H1 (cell line): ENCODE measurements around the gene CENPP. TPM values are rescaled to one million over a fixed set of nuclear protein-coding genes. Genes with fewer than 3 reads are reported as not detected.

ENCODE experiments used
- CTCF ChIA-PET: fragments of 300-600 bp; sonication (Branson Sonifier 250); formaldehyde crosslinking; loops from one replicate; lab custom pipeline; 2021; ENCODE audit not compliant: partially characterized antibody; lab: Charles Lee
- POLR2A ChIA-PET: fragments of 300-600 bp; sonication (Branson Sonifier 250); formaldehyde crosslinking; loops from one replicate; lab custom pipeline; 2021; ENCODE audit warnings: inconsistent platforms; ENCODE audit not compliant: partially characterized antibody; lab: Charles Lee
- DNase-seq, 2 experiments: peaks; one replicate each; pipeline versions ENCODE4 v3.0.0 to v3.0.0-alpha.2; 2010 to 2022; ENCODE audit warnings: low spot score in 2 of 2, low read depth in 1 of 2, mixed read lengths in 1 of 2
- FAIRE-seq: peaks from 2 replicates; lab custom pipeline; 2011; peaks lifted over from hg19 to GRCh38; lab: Jason Lieb, UNC
- H2AFZ ChIP-seq: 2 replicates; pipeline ENCODE4 v1.8.1; 2012; ENCODE audit warnings: low read length, inconsistent platforms
- H2AK5ac ChIP-seq: 2 replicates; pipeline ENCODE4 v1.6.1; 2013; ENCODE audit warnings: low read depth, low read length
- H2BK120ac ChIP-seq: replicated peaks from 2 replicates; pipeline ENCODE3; 2013; ENCODE audit warnings: low read depth, low read length, inconsistent platforms
- H2BK12ac ChIP-seq: 2 replicates; pipeline ENCODE4 v1.6.1; 2013; ENCODE audit warnings: low read depth, low read length
- H2BK15ac ChIP-seq: 2 replicates; pipeline ENCODE4 v1.6.1; 2013; ENCODE audit warnings: low read length
- H2BK20ac ChIP-seq: 2 replicates; pipeline ENCODE4 v1.6.1; 2013; ENCODE audit warnings: low read length
- H2BK5ac ChIP-seq: 2 replicates; pipeline ENCODE4 v1.6.1; 2013; ENCODE audit warnings: low read depth, low read length
- H3K14ac ChIP-seq: 2 replicates; pipeline ENCODE4 v1.6.1; 2013; ENCODE audit warnings: inconsistent platforms; ENCODE audit not compliant: insufficient read length
- H3K18ac ChIP-seq: 2 replicates; pipeline ENCODE4 v1.6.1; 2013; ENCODE audit warnings: low read length; ENCODE audit errors: extremely low read depth
- H3K23ac ChIP-seq: 2 replicates; pipeline ENCODE4 v1.6.1; 2013; ENCODE audit warnings: inconsistent platforms; ENCODE audit not compliant: insufficient read length
- H3K23me2 ChIP-seq: 2 replicates; pipeline ENCODE4 v1.6.1; 2013; ENCODE audit warnings: low read depth, low read length
- H3K27ac ChIP-seq: 2 replicates; pipeline ENCODE4 v1.6.1; 2011; ENCODE audit warnings: low read depth, low read length, inconsistent platforms
- H3K27me3 ChIP-seq, 4 experiments: replicated peaks in 1 of 4; 1 replicate in 1 of 4; 2 replicates in 3 of 4; pipeline versions ENCODE4 v1.6.1 to v1.8.1; 2011 to 2013; ENCODE audit warnings: low read length in 3 of 4, mild to moderate bottlenecking in 3 of 4, inconsistent platforms in 2 of 4, mixed read lengths in 2 of 4, moderate library complexity in 1 of 4; ENCODE audit not compliant: control insufficient read depth in 3 of 4, insufficient read depth in 3 of 4; ENCODE audit errors: extremely low read depth in 1 of 4
- H3K36me3 ChIP-seq, 4 experiments: 2 replicates each; pipeline versions ENCODE4 v1.6.1 to v1.8.1; 2011 to 2013; ENCODE audit warnings: mild to moderate bottlenecking in 4 of 4, low read length in 3 of 4, moderate library complexity in 2 of 4, control low read depth in 1 of 4, inconsistent platforms in 1 of 4; ENCODE audit not compliant: insufficient read depth in 4 of 4, control insufficient read depth in 2 of 4
- H3K4ac ChIP-seq: replicated peaks from 2 replicates; pipeline ENCODE3; 2013; ENCODE audit warnings: low read length, low read depth, mixed read lengths, inconsistent platforms; ENCODE audit not compliant: insufficient read length
- H3K4me1 ChIP-seq, 4 experiments: replicated peaks in 1 of 4; 1 replicate in 1 of 4; 2 replicates in 3 of 4; pipeline versions ENCODE4 v1.6.1 to v1.8.1; 2011 to 2013; ENCODE audit warnings: low read length in 3 of 4, inconsistent platforms in 2 of 4, mixed read lengths in 1 of 4; ENCODE audit not compliant: insufficient read depth in 4 of 4, control insufficient read depth in 3 of 4
- H3K4me2 ChIP-seq, 2 experiments: 2 replicates each; pipeline versions ENCODE4 v1.6.1 to v1.8.1; 2011 to 2013; ENCODE audit warnings: low read depth in 2 of 2, low read length in 2 of 2, control low read depth in 1 of 2, inconsistent platforms in 1 of 2, mild to moderate bottlenecking in 1 of 2; ENCODE audit not compliant: insufficient read depth in 1 of 2
- H3K4me3 ChIP-seq, 4 experiments: fragments of 200-600, 300-600 bp in 1 of 4; sonication (generic), shearing (Covaris generic), sonication (Bioruptor Twin) in 1 of 4; 2 replicates each; pipeline versions ENCODE4 v1.5.1 to v1.8.1; 2011 to 2016; ENCODE audit warnings: low read length in 4 of 4, low read depth in 3 of 4, control low read depth in 2 of 4, inconsistent platforms in 2 of 4, mild to moderate bottlenecking in 2 of 4, mixed read lengths in 1 of 4, moderate library complexity in 1 of 4; ENCODE audit not compliant: insufficient read depth in 2 of 4; ENCODE audit errors: extremely low read depth in 1 of 4
- H3K56ac ChIP-seq: replicated peaks from 2 replicates; pipeline ENCODE3; 2013; ENCODE audit warnings: low read depth, mild to moderate bottlenecking, mixed read lengths, low read length, inconsistent platforms; ENCODE audit not compliant: insufficient read length
- H3K79me1 ChIP-seq: 2 replicates; pipeline ENCODE4 v1.6.1; 2013; ENCODE audit warnings: low read depth, low read length, control low read depth
- H3K79me2 ChIP-seq, 2 experiments: 2 replicates each; pipeline versions ENCODE4 v1.6.1 to v1.8.1; 2012 to 2013; ENCODE audit warnings: low read length in 2 of 2, mild to moderate bottlenecking in 2 of 2, inconsistent platforms in 1 of 2; ENCODE audit not compliant: insufficient read depth in 2 of 2, control insufficient read depth in 1 of 2
- H3K9ac ChIP-seq, 4 experiments: replicated peaks in 1 of 4; 1 replicate in 1 of 4; 2 replicates in 3 of 4; pipeline versions ENCODE4 v1.6.1 to v1.8.1; 2011 to 2013; ENCODE audit warnings: low read depth in 3 of 4, low read length in 3 of 4, control low read depth in 2 of 4, mild to moderate bottlenecking in 2 of 4, moderate library complexity in 2 of 4, inconsistent platforms in 1 of 4; ENCODE audit errors: extremely low read depth in 1 of 4
- H3K9me3 ChIP-seq, 2 experiments: 2 replicates each; pipeline versions ENCODE4 v1.6.1 to v1.8.1; 2012 to 2013; ENCODE audit warnings: mild to moderate bottlenecking in 2 of 2, moderate library complexity in 2 of 2, control low read depth in 1 of 2, inconsistent platforms in 1 of 2, low read depth in 1 of 2, low read length in 1 of 2, mixed read lengths in 1 of 2; ENCODE audit not compliant: insufficient read depth in 2 of 2
- H4K20me1 ChIP-seq, 2 experiments: replicated peaks in 1 of 2; 2 replicates each; pipeline versions ENCODE3 to v1.8.1; 2011 to 2013; ENCODE audit warnings: inconsistent platforms in 2 of 2, low read length in 2 of 2, mild to moderate bottlenecking in 1 of 2; ENCODE audit not compliant: insufficient read depth in 2 of 2, control insufficient read depth in 1 of 2
- H4K5ac ChIP-seq: 2 replicates; pipeline ENCODE4 v1.6.1; 2013; ENCODE audit warnings: low read length, low read depth, mixed read lengths, inconsistent platforms; ENCODE audit not compliant: insufficient read length
- H4K8ac ChIP-seq: 2 replicates; pipeline ENCODE4 v1.8.0; 2013; ENCODE audit warnings: mild to moderate bottlenecking, moderate library complexity, low read length, inconsistent platforms; ENCODE audit not compliant: insufficient read depth; ENCODE audit errors: extremely low read depth
- H4K91ac ChIP-seq: replicated peaks from 2 replicates; pipeline ENCODE3; 2013; ENCODE audit warnings: low read length, mixed read lengths, inconsistent platforms; ENCODE audit not compliant: insufficient read length
- E2F6 ChIP-seq: IDR thresholded peaks from 2 replicates; pipeline ENCODE4 v1.6.1; 2012; ENCODE audit warnings: inconsistent platforms
- EGR1 ChIP-seq: IDR thresholded peaks from 2 replicates; pipeline ENCODE4 v1.6.1; 2011; ENCODE audit warnings: low read depth, low read length, borderline replicate concordance
- HDAC6 ChIP-seq: IDR thresholded peaks from one replicate; pipeline ENCODE4 v1.7.1; 2012; ENCODE audit warnings: low read depth, mild to moderate bottlenecking, inconsistent platforms, low read length, moderate library complexity
- JUN ChIP-seq: IDR thresholded peaks from 2 replicates; pipeline ENCODE4 v1.6.1; 2011; ENCODE audit warnings: low read depth, mild to moderate bottlenecking, improper control_type of control experiment, low read length
- KDM1A ChIP-seq: fragments of 200-600, 300-600 bp; sonication (generic); IDR thresholded peaks from 2 replicates; pipeline ENCODE4 v1.7.1; 2016; ENCODE audit warnings: mild to moderate bottlenecking, low read length, borderline replicate concordance
- NANOG ChIP-seq: IDR thresholded peaks from 2 replicates; pipeline ENCODE4 v1.6.1; 2011; ENCODE audit warnings: low read length, low read depth, mild to moderate bottlenecking, inconsistent platforms; ENCODE audit not compliant: insufficient read depth, poor library complexity, severe bottlenecking
- POLR2A ChIP-seq, 2 experiments: IDR thresholded peaks; 1 replicate in 1 of 2; 2 replicates in 1 of 2; pipeline ENCODE4 v1.6.1; 2011; ENCODE audit warnings: low read depth in 2 of 2, low read length in 2 of 2, mild to moderate bottlenecking in 2 of 2; ENCODE audit errors: control extremely low read depth in 1 of 2
- POLR2AphosphoS5 ChIP-seq: IDR thresholded peaks from 2 replicates; pipeline ENCODE4 v1.6.1; 2011; ENCODE audit warnings: low read depth, low read length
- RBBP5 ChIP-seq: IDR thresholded peaks from 2 replicates; pipeline ENCODE4 v1.7.1; 2012; ENCODE audit warnings: low read depth, mild to moderate bottlenecking, inconsistent platforms, low read length, moderate library complexity, borderline replicate concordance
- RFX5 ChIP-seq: IDR thresholded peaks from 2 replicates; pipeline ENCODE4 v1.6.1; 2011; ENCODE audit warnings: low read depth, low read length, improper control_type of control experiment, borderline replicate concordance
- RNF2 ChIP-seq: fragments of 200-900, 300-1000 bp; sonication (generic); IDR thresholded peaks from 2 replicates; pipeline ENCODE4 v1.7.1; 2016; ENCODE audit warnings: borderline replicate concordance, low read depth, mild to moderate bottlenecking, antibody characterized with exemption, low read length; ENCODE audit not compliant: poor library complexity, severe bottlenecking; ENCODE audit errors: missing control alignments
- SAP30 ChIP-seq: fragments of 300-600 bp; sonication (generic); IDR thresholded peaks from 2 replicates; pipeline ENCODE4 v1.7.1; 2012; ENCODE audit warnings: low read length, moderate library complexity, mild to moderate bottlenecking, inconsistent platforms; ENCODE audit not compliant: insufficient read depth, insufficient replicate concordance
- SIX5 ChIP-seq: IDR thresholded peaks from 2 replicates; pipeline ENCODE4 v1.6.1; 2011; ENCODE audit warnings: mild to moderate bottlenecking, low read depth, low read length
- YY1 ChIP-seq: IDR thresholded peaks from 2 replicates; pipeline ENCODE4 v1.6.1; 2011; ENCODE audit warnings: low read depth, mild to moderate bottlenecking, low read length
- WGBS, 2 experiments: shearing (Covaris generic) in 1 of 2; methylation state at CpG; one replicate each; pipeline versions ENCODE4 v1.1.6 to v1.1.7; 2013 to 2015; ENCODE audit warnings: low lambda C conversion rate in 2 of 2, mixed read lengths in 2 of 2, inconsistent platforms in 1 of 2, low coverage in 1 of 2, missing lambda C conversion rate in 1 of 2; ENCODE audit not compliant: insufficient replicate concordance in 2 of 2, insufficient coverage in 1 of 2, insufficient read length in 1 of 2; ENCODE audit errors: extremely low coverage in 1 of 2, missing lambda C conversion rate in 1 of 2; 5-methylcytosine and 5-hydroxymethylcytosine counted together
- polyA plus RNA-seq, 7 experiments: library from polyadenylated mRNA; depleted of rRNA in 3 of 7; stranded (reverse) in 5 of 7; unstranded in 2 of 7; fragments of >200 nt in 5 of 7; fragments of 200-250 nt in 2 of 7; gene quantifications; 1 replicate in 5 of 7; 2 replicates in 1 of 7; 4 replicates in 1 of 7; pipeline versions ENCODE4 v1.2.1 to v1.2.3, GENCODE V29; 2011 to 2013; ENCODE audit warnings: missing spikeins in 2 of 7, mixed read lengths in 2 of 7
- total RNA-seq: library from RNA; stranded (reverse); fragmentation: NEBNext Ultra II Directional; extraction: Animal tissue kit (Norgen Biotek cat#: 25700); gene quantifications from 2 replicates; pipeline ENCODE4 v1.2.1, GENCODE V29; 2021

Gene CENPP
- total and polyA plus RNA-seq, 2 of the 8 experiments (the other 6 are each of a cell fraction or from before 2014, with no cell fraction given): 2.7 to 10.8 TPM

GRCh38 chr9:92614123-92614510, 288.4 kb downstream of the CENPP start:
- Histone ChIP-seq H2BK5ac (no peak overlapping the region), H2BK15ac (no peak overlapping the region), H3K23ac (no peak overlapping the region), H3K4ac (no peak overlapping the region), H4K8ac (no peak overlapping the region), H3K9ac (no peak overlapping the region), H3K14ac (no peak overlapping the region), H2BK120ac (no peak overlapping the region), H3K4me3 (no peak overlapping the region), H3K56ac (no peak overlapping the region), H3K27ac (no peak overlapping the region), H2BK20ac (no peak overlapping the region), H4K91ac (no peak overlapping the region), H4K5ac (no peak overlapping the region), H3K27me3 (no peaks in the 10 kb centered on the region), H2AK5ac (no peak overlapping the region), H2AFZ (no peak overlapping the region), H3K4me2 (no peak overlapping the region), H3K18ac (no peak overlapping the region), H3K4me1 (no peaks in the 10 kb centered on the region), H3K79me1 (no peaks in the 10 kb centered on the region), H3K79me2 (no peaks in the 10 kb centered on the region), H2BK12ac (no peak overlapping the region), H3K36me3 (peaks cover 5 to 19% (median 13%) of the 10 kb centered on the region in 4 experiments; a peak in 6 of 8 replicates), H3K23me2 (no peaks in the 10 kb centered on the region), H4K20me1 (no peaks in the 10 kb centered on the region), H3K9me3 (no peaks in the 10 kb centered on the region)
- CTCF ChIA-PET: no interaction called here
- DNase-seq: no peak
- no peak for FAIRE-seq
- POLR2A ChIA-PET: no interaction called here
- WGBS, 2 experiments: 95% methylated on average over 9 of the region's 9 CpGs; no CpG with 5 or more reads in 1 of the 2 experiments
- TF ChIP-seq E2F6 (no peak), RFX5 (no peak), NANOG (no peak), HDAC6 (no peak), RNF2 (no peak), RBBP5 (no peak), KDM1A (no peak), SIX5 (no peak), EGR1 (no peak), POLR2A (IDR thresholded peaks at IDR 0.05; ENCODE audit: control extremely low read depth in 1 of 2, low read depth in 2 of 2, low read length in 2 of 2) (no peak), POLR2AphosphoS5 (no peak), SAP30 (no peak), JUN (no peak), YY1 (no peak)
